NT2/D1 (cell line): ENCODE results near the gene TMEM209.
"Not testable (repeated sequence)": the region's sequence is repeated elsewhere in the genome, so short reads cannot be mapped to it uniquely, and the experiment has no call there.

ENCODE experiments used
- DNase-seq: peaks from one replicate; pipeline ENCODE4 v3.0.0-alpha.2; 2011; ENCODE audit warnings: low read depth, low spot score
- H3K27me3 ChIP-seq: 2 replicates; pipeline ENCODE4 v1.6.0; 2011; ENCODE audit warnings: mild to moderate bottlenecking; ENCODE audit not compliant: insufficient read length, insufficient read depth
- H3K36me3 ChIP-seq: 2 replicates; pipeline ENCODE4 v1.6.1; 2011; ENCODE audit warnings: mild to moderate bottlenecking, low read length, mixed read lengths; ENCODE audit not compliant: insufficient read depth, insufficient read length
- H3K4me1 ChIP-seq: 2 replicates; pipeline ENCODE4 v1.5.1; 2011; ENCODE audit not compliant: insufficient read depth, insufficient read length
- H3K4me3 ChIP-seq: 2 replicates; pipeline ENCODE4 v1.5.1; 2011; ENCODE audit warnings: low read depth; ENCODE audit not compliant: insufficient read length
- H3K9ac ChIP-seq: 2 replicates; pipeline ENCODE4 v1.6.0; 2011; ENCODE audit warnings: low read depth; ENCODE audit not compliant: insufficient read length
- H3K9me3 ChIP-seq: 2 replicates; pipeline ENCODE4 v1.5.1; 2011; ENCODE audit warnings: mild to moderate bottlenecking, low read length; ENCODE audit not compliant: insufficient read depth
- SUZ12 ChIP-seq: IDR thresholded peaks from 2 replicates; pipeline ENCODE4 v1.6.1; 2011; ENCODE audit not compliant: insufficient read length, insufficient read depth; ENCODE audit errors: extremely low read depth
- YY1 ChIP-seq: IDR thresholded peaks from 2 replicates; pipeline ENCODE4 v1.6.1; 2011; ENCODE audit not compliant: insufficient read length, insufficient read depth
- ZNF274 ChIP-seq: IDR thresholded peaks from 2 replicates; pipeline ENCODE4 v1.6.1; 2011; ENCODE audit warnings: mild to moderate bottlenecking, low read depth, low read length

TMEM209 gene

GRCh38 chr7:130205084-130205947, at the start of gene TMEM209:
Gene TMEM209 (minus strand): TSS chr7:130205406. CDS start chr7:130205375, 31 bp downstream.
- peak within 1 kb of the TSS; percentile 96 for H3K9ac ChIP-seq
- no peaks in the 10 kb centered on the region for H3K4me1 ChIP-seq
- peak; percentile 97 for DNase-seq
- H3K27me3 ChIP-seq = no peaks in the 10 kb centered on the region
- TF ChIP-seq YY1 (no peak), SUZ12 (no peak), ZNF274 (no peak)
- H3K36me3 ChIP-seq = peaks cover 36% of the 10 kb centered on the region
- H3K9me3 ChIP-seq = no peaks in the 10 kb centered on the region
- H3K4me3 ChIP-seq = peak within 1 kb of the TSS; percentile 88

- H3K4me1 ChIP-seq = no peaks in the 10 kb centered on the region
These were observed 49.3 kb upstream of the TMEM209 start for GRCh38 chr7:130254555-130254954.

GRCh38 chr7:130249626-130250025, 44.4 kb upstream of the TMEM209 start:
- H3K27me3 ChIP-seq, H3K36me3 ChIP-seq, H3K9me3 ChIP-seq, H3K4me3 ChIP-seq, DNase-seq, H3K4me1 ChIP-seq, H3K9ac ChIP-seq: not testable (repeated sequence)

More at GRCh38 chr7:130254555-130254954, 49.3 kb upstream of the TMEM209 start:
- Histone ChIP-seq H3K27me3 (no peaks in the 10 kb centered on the region), H3K9me3 (peaks cover 34% of the 10 kb centered on the region), H3K4me3 (no peak overlapping the region), H3K36me3 (no peaks in the 10 kb centered on the region), H3K9ac (no peak overlapping the region)
- TF ChIP-seq SUZ12 (no peak), ZNF274 (no peak), YY1 (no peak)
- DNase-seq = no peak

- not testable (repeated sequence) for H3K9ac ChIP-seq, H3K4me1 ChIP-seq, H3K4me3 ChIP-seq, H3K9me3 ChIP-seq, H3K27me3 ChIP-seq, H3K36me3 ChIP-seq, DNase-seq
These were observed 43.6 kb upstream of the TMEM209 start for GRCh38 chr7:130248842-130249241.

- not testable (repeated sequence) for H3K36me3 ChIP-seq
These were observed 41.3 kb upstream of the TMEM209 start for GRCh38 chr7:130246491-130246890.

GRCh38 chr7:130243486-130243885, 38.3 kb upstream of the TMEM209 start:
- H3K36me3 ChIP-seq, DNase-seq, H3K9me3 ChIP-seq, H3K4me3 ChIP-seq, H3K27me3 ChIP-seq, H3K4me1 ChIP-seq, H3K9ac ChIP-seq: not testable (repeated sequence)

More at GRCh38 chr7:130246491-130246890, 41.3 kb upstream of the TMEM209 start:
- H3K4me1 ChIP-seq, DNase-seq, H3K9ac ChIP-seq, H3K27me3 ChIP-seq, H3K4me3 ChIP-seq, H3K9me3 ChIP-seq: not testable (repeated sequence)

- Histone ChIP-seq H3K9ac (no peak overlapping the region), H3K4me3 (no peak overlapping the region), H3K36me3 (no peaks in the 10 kb centered on the region), H3K27me3 (no peaks in the 10 kb centered on the region), H3K4me1 (no peaks in the 10 kb centered on the region), H3K9me3 (no peaks in the 10 kb centered on the region)
- peak; percentile 50 for DNase-seq
- TF ChIP-seq SUZ12 = no peak
- TF ChIP-seq YY1 = no peak
- no peak for TF ChIP-seq ZNF274
These were observed 37.2 kb upstream of the TMEM209 start for GRCh38 chr7:130242198-130243014.
